HG03571 (cell line): Measurements from ENCODE around the gene EFNA4.
"Not testable (repeated sequence)": the region's sequence is repeated elsewhere in the genome, so short reads cannot be mapped to it uniquely, and the experiment has no call there.

Experiments used
- ATAC-seq: cut with Tn5 transposase; IDR thresholded peaks from one replicate; pipeline ENCODE4 v1.9.1; 2021; ENCODE audit not compliant: unreplicated experiment

EFNA4 gene

DNA sequence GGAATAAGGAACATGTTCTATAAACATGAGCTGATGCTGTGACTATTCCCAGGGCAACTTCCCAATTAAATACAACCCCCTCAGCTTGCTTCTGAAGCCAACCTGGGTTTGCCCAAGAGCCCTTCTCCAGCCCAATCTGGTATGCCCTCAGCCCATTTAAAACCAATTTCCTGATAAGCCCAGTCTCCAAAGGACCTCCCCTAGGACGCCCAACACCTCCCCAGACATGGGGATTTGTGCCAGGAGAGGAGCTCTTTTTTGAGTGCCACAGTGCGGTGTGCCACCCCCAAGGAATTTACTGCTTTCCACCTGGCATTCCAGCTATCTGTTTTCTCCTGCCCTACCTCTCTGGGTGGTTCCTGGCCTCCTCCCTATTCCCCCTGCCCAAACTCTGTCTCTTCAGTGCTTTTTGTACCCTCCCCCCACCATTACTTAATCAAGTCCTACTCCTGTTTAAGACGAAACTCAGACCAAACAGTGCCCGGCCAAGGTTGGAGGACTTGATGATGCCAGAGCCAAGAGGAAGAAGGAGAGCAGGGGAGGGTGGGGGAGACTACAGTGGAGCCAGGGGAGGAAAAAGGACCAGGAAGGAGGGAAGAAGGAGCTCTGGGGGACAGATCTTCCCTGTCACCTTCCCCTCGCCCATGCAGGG is 52.7 kb downstream of the EFNA4 start:
- no peak for ATAC-seq

DNA sequence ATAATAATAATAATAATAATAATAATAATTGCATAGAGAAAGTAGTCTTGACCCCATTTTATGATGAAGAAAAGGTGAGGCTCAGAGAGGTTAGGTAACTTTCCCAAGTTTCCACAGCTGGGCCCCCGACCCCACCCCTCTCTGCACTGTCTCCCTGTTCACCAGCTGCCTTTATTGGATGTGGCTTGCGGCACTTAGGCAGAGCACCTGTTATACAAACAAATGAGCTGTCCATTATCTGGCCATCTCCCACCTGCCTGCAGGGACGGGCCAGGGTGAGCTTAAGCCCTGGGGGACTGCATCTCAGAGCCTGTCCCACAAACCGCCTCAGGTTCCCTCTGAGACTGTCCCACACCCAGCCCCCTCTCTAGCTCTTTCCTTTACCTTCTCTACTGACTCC is 54.1 kb downstream of the EFNA4 start:
- ATAC-seq, result no peak

DNA sequence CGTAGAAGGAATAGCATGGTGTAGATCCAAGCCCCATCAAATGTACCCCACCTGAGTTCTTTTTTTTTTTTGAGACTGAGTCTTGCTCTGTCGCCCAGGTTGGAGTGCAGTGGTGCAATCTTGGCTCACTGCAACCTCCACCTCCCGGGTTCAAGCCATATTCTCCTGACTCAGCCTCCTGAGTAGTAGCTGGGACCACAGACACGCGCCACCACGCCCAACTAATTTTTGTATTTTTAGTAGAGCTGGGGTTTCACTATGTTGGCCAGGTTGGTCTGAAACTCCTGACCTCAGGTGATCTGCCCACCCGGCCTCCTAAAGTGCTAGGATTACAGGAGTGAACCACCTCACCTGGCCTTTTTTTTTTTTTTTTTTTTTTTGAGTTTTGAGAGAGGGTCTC is 54.5 kb downstream of the EFNA4 start:
- ATAC-seq, result not testable (repeated sequence)
